HG03108 (cell line): ENCODE data around the gene SLC6A13.
"Not testable (repeated sequence)": the region's sequence is repeated elsewhere in the genome, so short reads cannot be mapped to it uniquely, and the experiment has no call there.

Experiments
- ATAC-seq: cut with Tn5 transposase; IDR thresholded peaks from one replicate; pipeline ENCODE4 v1.9.1; 2021; ENCODE audit warnings: moderate library complexity; ENCODE audit not compliant: unreplicated experiment

Gene SLC6A13

DNA sequence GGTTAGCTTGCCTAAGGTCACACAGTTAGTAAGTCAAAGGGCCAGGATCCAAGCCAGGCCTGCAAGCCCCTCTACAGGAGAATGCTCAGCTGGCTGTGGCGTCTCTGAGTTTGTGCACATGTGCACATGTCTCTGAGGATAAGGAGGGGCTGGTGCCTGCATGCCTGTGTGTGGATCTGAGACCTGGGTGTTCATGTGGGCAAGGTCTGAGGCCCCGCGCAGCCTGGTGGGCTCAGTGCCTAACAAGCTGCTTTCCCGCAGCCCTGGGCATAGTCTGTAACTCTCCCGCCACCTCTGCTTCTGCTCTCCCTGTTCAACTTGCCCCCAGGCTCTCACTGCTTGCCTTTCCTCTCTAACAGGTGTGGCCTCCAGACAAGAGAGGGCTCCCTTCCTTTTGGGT, 44.4 kb downstream of the SLC6A13 start:
- ATAC-seq: no peak

DNA sequence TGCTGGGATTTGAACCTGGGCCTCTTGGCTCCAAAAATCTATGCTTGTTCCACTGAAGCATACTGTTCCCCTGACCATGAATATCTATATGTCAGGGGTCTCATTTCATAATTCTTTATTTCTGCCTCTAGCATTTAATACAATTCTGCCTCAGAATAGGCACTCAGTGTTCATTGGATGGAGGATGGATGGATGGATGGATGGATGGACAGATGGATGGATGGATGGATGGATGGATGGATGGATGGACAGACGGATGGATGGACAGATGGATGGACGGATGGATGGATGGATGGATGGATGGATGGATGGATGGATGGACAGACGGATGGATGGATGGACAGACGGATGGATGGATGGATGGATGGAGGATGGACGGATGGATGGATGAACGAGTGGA, 45.6 kb downstream of the SLC6A13 start:
- not testable (repeated sequence) for ATAC-seq

DNA sequence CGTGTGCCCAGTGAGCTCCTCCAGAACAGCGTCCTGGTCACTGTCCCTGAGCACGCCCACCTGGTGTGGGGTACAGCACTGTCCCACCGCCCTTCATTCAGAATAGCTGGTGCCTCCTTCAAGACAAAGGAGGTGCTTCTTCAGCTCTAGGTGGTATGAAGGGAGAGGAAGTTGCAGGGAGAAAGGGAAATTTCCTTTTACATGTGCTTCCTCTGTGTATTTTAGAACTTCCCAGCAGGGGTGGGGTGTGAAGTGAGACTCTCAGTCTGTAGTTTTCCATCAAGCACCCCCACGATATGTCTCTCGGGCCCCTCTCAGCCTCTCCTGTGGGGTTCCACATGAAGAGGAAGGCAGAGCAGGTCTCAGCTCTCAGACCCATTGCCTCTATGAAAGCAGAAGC, 47.5 kb downstream of the SLC6A13 start:
- ATAC-seq: no peak

DNA sequence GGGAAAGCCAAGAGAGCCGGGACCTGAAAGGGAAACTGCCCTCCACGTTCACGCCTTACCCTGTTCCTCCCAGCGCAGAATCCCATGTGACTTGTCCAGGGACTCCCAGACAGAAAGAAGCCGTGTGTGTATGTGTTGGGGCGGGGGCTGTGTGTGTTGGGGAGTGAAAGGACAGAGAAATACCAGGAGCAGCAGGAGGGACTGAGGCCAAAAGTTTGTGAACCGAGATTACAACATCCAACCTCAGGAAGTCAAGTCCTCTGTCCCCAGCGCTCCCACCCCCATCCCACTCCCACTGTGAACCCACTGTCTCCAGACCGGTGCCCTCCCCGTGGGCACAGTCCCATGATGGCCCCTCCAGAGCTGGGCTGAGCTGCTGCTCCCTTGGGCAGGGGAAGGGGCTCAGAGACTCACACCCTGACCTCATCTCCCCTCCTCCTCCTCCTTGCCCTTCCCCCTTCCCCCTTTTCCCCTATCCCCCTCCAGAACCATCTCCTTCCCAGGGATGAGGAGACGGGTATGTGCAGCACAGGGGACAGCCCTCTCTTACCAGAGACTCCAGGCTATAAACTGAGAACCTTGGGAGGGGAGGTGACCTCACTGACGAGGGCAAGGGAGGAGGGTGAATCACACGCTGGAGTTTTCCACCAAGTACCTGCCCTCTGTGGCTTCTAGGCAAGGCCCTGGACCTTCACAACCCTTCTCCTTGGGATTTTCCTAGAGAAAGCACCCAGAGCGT, 48.5 kb downstream of the SLC6A13 start, which contains the start of gene SLC6A12:
TSS of gene SLC6A12 (minus strand) at position 155 of the 739 bp plus-strand sequence. CDS start 4,171 bp downstream, outside the sequence.
- no peak for ATAC-seq

DNA sequence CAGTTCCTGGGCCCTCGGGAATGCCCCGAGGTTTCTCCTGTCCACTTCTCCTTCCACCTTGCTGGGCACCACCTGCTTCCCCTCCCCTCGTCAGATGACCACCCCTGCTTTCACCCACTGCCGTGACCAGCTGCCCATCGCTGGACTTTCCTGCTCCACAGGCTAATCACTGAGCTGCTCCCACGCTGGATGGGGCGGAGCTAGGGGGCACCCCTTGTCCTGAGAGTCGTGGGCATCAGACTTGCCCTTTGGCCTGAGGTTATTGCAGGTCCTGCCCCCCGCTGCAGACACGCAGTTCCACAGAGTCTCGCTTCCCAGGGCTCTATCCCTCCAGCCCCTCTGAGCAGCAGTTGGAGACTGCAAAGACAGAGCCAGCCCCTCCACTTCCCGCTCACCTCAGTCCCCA, 49.1 kb downstream of the SLC6A13 start:
- ATAC-seq: no peak

DNA sequence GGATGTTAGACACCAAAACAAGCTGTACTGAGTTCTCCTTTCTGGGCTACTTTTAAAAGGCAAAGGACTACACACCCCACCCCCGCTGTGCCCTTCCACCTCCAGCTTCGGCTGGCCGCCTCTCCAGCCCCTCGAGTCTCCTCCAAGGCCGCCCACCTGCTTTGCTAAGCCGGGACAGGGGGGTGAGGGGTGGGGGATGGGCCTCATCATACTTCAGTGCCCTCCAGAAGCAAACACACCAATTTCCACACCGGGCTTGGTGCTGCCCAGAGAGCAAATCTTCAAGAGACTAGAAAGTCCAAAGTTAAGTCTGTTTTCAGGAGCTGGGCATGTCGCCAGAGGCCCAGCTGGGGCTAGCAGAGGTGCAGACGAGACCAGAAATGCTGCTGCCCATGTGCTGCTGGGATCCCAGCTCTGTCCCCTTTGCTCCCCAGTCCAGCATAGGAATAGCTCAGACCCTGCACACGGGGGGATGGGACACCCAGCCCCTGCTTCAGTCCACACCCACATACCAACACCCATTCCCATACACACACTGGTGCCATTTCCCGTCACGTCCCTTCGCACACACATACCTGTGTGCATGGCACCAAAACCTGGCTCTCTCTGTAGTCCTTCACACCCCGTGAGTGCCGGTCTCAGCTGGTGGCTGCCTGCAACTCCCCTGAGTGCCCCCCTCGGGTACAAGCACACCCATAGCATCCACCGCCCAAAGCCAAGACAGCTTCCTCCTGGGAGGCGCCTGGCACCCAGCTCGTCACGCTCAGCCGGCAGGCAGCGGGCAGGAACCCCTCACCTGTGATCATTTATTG, 49.7 kb downstream of the SLC6A13 start:
- ATAC-seq: no peak

- ATAC-seq: no peak
Observed at GRCh38 chr12:212415-212714, 50.3 kb downstream of the SLC6A13 start.

DNA sequence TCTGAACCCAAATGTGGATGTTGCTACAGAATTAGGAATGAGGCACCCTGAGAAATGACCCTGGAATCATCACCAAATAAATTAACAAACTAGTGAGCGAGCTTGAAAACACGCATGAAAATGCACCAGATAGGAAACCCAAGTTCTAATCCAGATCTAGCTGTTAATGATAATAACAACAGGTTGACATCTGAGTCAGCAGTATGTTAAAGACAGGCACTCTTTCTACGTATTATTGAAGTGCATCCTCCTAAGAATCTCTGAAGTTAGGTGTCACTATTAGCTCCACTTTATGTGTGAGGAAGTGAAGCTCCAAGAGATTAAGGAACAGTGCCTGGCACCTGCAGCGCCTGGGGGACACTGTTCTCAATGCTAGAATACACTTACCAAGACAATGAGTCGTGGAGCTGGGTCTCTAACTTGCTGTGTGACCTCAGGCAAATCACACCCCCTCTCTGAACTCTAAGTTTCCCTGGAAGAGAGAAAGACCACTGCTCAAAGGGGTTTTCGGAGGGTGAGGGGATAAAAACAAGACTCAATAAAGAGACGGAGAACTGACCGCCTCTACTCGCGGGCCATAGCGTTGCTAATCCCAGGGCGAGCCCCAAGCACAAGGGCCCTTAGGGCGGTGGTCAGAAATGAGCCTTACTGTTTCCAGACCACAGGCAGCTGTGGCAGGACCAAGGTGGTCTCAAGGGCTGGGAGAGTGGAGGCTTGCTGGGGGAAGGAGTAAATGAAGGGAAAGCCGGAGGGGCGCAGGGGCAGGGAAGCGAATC, 50.8 kb downstream of the SLC6A13 start:
- ATAC-seq: no peak

DNA sequence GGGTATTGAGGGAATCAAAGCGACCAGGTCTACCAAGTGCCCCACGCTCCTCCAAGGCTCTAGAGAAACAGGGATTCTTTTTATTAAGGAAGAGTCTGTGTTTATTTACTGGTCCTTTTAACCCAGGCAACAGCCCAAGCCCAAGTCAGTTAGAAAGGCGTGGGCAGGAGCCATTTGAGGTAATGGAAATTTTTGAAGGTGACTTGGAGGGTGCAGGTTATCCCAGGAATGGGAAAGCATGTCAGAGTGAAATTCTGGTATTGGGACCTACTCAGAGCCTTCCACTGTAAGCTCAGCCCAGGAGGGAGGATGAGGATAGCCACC, 51.5 kb downstream of the SLC6A13 start:
- no peak for ATAC-seq

DNA sequence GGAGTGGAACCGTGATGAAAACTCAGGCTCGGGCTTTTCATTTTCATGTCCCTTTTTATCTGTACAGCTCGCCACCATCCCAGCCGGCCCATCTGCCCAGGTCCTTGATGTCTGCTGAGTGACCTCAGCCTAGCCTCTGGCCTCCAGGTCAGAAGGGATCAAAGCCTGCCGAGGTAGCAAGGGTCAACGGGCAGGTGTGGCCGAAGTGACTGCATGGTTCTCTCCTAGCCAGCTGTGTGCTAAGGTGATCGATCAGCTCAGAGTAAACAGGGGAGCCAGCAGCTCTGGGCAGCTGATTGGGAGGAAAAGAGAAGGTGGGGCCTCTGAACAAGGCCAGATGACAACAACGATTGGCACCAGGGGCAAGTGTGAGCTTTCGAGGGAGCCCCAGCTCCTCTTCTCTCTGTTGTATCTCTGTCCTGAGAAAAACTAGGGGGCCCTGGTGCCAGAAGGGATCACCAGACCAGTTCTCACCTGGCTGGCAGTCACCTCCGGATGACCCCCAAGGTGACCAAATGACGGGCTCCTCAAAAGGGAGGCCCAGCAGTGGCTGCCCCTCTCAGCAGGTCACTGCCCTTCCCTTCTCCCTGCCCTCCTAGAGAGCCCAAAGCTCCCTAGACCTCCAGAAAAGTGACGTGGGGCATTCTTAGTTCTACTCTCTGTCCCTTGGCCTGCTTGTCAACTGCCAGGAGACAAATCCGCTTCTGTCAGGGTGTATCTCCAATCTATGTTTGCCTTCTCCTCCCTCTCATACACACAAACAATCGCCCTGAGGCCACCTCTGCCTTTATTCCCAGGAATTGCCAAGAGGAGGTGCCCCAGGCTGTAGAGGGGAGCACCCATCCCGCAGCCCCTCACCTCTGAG, 52.1 kb downstream of the SLC6A13 start:
- ATAC-seq: no peak

DNA sequence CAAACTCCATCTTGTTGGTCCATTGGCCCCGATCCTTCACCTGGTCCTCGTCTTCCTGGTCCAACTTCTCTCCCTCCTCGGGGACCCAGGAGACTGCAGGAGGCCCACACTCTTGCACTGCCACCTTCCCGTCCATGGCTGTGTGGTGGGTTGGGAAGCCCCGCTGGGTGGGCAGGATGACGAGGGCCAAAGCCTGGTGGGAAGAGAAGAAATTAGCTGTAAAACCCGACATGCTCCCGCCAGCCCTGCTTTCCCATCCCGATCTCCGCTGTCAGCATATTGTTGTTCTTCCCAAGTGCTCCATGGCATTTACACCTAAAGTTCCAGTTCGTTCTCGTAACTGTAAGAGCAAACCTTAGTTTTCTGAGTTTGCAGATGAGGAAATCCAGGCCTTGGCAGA, 52.8 kb downstream of the SLC6A13 start:
- no peak for ATAC-seq

- ATAC-seq: no peak
Observed at GRCh38 chr12:209246-209645, 53.4 kb downstream of the SLC6A13 start.

DNA sequence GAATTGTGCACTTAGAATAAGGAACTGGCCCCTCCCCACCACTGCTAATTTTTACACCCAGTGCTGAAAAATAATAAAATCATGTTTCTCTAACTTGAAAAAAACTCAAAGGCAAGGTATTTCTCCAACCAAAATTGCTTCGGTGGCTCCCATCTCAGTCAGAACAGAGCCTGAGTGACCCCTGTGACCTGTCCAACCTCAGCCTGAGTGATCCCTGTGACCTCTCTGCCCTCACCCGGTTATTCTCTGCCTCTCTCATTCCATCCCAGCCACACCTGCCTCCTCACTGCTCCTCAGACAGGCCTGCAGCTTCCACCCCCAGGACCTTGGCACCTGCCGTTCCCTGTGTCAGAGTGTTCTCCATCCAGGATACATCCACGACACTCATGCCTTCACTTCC, 53.8 kb downstream of the SLC6A13 start:
- ATAC-seq: no peak

- ATAC-seq: no peak
Observed at GRCh38 chr12:207804-208203, 54.8 kb downstream of the SLC6A13 start.

DNA sequence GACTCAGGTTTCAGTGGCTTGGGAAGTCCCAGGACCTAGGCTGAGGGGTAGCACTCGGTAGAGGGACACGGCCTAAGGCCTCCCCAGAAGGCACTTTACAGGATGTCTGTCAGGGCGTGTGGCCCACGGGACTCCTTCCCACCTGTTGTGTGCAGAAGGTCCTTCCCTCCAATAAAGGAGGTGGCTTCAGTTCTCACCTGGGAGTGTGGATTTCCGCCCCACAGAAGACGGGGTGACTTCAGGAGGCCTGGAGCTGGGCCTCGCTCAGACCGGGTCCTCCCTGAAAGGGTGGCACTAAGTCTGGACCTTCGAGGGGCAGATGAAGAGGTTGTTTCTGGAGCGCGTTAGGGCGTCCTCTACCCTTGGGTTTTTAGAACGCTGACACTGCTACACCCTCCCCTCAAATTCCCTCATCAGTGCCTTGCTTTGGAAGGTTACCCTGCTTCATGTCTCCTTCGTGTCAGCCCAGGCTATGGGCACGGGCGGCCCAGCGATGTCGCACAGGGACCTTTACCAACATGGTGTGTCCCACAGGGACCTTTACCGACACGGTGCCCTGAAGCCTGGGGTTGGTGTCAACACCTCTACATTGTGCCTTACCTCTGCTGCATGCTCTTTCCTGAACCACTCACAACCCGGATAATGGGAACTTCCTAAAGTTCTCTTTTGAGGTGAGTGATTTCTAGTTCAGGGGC, 55.7 kb downstream of the SLC6A13 start:
- no peak for ATAC-seq

- no peak for ATAC-seq
Observed at GRCh38 chr12:205026-205425, 57.6 kb downstream of the SLC6A13 start.

GRCh38 chr12:204261-204678, 58.4 kb downstream of the SLC6A13 start:
- ATAC-seq: no peak

DNA sequence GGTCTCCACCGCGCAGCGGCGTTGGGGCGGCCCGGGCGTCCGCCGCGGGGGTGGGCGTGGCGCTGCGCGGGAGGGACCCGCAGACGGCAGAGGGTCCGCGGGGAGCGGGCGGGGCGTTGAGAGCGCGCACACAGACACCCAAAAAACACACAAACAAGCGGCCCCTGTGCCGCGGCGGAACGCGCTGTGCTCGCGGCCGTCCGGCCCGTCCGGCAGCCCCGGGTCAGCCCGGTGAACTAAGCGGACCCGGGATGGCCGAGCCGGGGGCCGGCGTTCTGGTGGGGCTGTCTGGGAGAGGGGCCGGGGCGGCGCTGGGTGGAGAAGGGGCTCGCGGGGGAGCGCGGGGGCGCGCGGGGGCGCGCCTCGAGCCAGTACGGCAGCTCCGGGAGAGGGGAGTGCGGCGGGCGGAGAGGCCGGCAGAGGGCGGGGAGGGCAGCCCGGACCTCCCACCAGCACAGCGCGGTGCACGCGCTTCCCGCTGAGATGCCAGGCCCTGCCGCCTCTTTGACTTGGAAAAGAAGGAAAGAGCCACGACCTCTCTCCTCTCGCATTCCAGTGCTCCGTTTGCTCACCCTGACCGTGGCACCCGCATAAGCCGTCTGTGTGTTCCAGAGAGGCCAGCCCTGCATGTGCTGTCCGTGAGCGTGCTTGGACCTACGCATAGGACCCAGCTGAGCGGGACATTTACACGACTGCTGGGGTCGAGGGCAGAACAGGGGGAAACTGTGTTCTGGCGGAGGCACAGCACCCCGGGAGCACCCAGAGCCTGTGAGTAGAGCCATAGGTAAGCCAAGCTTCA, 59.0 kb downstream of the SLC6A13 start:
- ATAC-seq: no peak

GRCh38 chr12:203074-203461, 59.6 kb downstream of the SLC6A13 start:
- ATAC-seq: no peak
